Tibial artery (tissue), 4 donors: ENCODE measurements around the gene PTGER3.
A peak's percentile ranks its signal among the peaks of the same experiment; 100 is the strongest.

Experiments
- DNase-seq, 2 donors: peaks; one replicate each; pipeline ENCODE4 v3.0.0-alpha.2; 2019
- H3K27ac ChIP-seq, 2 donors: fragments of 200-600 bp; sonication (generic) in 1 of 2; 1 replicate in 1 of 2; 2 replicates in 1 of 2; pipeline ENCODE4 v1.5.1; 2018 to 2019; ENCODE audit warnings: mild to moderate bottlenecking in 1 of 2
- H3K27me3 ChIP-seq, 2 donors: fragments of 200-600 bp; sonication (generic) in 1 of 2; one replicate each; pipeline versions ENCODE4 v1.5.1 to v1.6.0; 2016 to 2019
- H3K36me3 ChIP-seq, 3 donors: fragments of 200-600 bp; sonication (generic) in 2 of 3; one replicate each; pipeline ENCODE4 v1.5.1; 2016 to 2019; ENCODE audit warnings: mild to moderate bottlenecking in 2 of 3
- H3K4me1 ChIP-seq, 4 donors: fragments of 200-600 bp; sonication (generic) in 2 of 4; 1 replicate in 3 of 4; 2 replicates in 1 of 4; pipeline ENCODE4 v1.5.1; 2016 to 2019
- H3K4me3 ChIP-seq, 2 donors: fragments of 200-600 bp; sonication (generic) in 1 of 2; 1 replicate in 1 of 2; 2 replicates in 1 of 2; pipeline ENCODE4 v1.5.1; 2018 to 2019; ENCODE audit warnings: mild to moderate bottlenecking in 2 of 2
- H3K9me3 ChIP-seq, 3 donors: fragments of 200-600 bp; sonication (generic) in 1 of 3; one replicate each; pipeline ENCODE4 v1.5.1; 2016 to 2019
- intact Hi-C: fragments of 100-400 bp; cut with DNase I; formaldehyde crosslinking; loops from one replicate; pipeline ENCODE4 v1.15.0; 2023; ENCODE audit warnings: low total_unique reads
- TF ChIP-seq, protein P1 (sequence below), 2 experiments: fragments of 200-600 bp in 1 of 2; fragments of 450-650 bp in 1 of 2; IDR thresholded peaks; one replicate each; pipeline ENCODE4 v1.5.1; 2017 to 2019; ENCODE audit warnings: antibody characterized with exemption in 2 of 2, mild to moderate bottlenecking in 1 of 2, moderate library complexity in 1 of 2

PTGER3 gene

DNA sequence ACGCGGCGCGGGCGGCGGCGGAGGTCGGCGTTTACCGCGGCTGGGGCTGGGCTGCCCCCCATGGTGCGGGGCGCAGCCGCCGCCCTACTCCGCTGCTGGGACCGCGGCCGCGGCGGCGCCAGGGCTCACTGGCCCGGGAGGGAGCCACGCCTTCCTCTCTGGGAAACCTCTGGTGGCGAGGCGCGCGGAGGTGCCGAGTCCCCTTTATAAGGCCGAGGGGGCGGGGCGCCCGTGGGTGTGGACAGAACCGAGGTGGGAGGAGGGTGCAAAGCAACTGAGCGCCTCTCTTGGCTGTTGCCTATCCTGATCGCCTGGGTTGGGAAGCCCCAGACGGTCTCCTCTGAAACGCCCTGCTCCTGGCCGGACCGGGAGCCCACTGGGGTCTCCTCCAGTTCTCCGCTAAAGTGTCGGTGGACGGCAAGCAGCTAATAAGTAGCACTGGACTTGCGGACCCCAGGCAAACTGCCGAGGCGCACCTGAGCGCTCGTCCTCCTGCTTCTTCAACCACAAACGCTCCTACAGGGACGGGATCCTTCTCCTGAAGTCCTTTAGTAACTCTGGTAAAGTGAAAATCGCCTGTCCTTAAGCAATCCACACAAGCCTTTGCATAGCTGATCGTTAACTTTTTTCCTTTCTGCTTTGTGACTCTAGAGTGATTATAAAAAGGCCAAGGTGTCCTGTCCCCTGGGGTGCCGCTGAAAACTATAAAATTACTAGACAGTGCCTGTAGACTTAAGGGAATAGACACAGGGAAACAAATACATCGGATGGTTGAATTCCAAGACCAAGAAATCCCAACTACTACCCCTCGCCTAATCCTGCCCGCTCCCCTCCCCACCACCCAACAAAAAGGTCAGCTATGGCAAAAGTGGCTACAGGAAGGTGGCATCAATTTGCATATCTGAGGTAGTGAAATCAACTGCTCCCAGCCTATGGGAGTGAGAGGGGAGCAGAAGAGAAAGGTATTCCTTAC lies at the start of gene PTGER3:
Gene PTGER3 (minus strand): TSS at position 182 of the 973 bp plus-strand sequence. CDS start 239 bp downstream, outside the sequence.
- peaks cover 0 to 14% (median 10%) of the 10 kb centered on the region in 4 donors for H3K4me1 ChIP-seq
- no peaks in the 10 kb centered on the region for H3K9me3 ChIP-seq
- peak; percentile 73 to 91 for DNase-seq
- TF ChIP-seq, protein P1, sequence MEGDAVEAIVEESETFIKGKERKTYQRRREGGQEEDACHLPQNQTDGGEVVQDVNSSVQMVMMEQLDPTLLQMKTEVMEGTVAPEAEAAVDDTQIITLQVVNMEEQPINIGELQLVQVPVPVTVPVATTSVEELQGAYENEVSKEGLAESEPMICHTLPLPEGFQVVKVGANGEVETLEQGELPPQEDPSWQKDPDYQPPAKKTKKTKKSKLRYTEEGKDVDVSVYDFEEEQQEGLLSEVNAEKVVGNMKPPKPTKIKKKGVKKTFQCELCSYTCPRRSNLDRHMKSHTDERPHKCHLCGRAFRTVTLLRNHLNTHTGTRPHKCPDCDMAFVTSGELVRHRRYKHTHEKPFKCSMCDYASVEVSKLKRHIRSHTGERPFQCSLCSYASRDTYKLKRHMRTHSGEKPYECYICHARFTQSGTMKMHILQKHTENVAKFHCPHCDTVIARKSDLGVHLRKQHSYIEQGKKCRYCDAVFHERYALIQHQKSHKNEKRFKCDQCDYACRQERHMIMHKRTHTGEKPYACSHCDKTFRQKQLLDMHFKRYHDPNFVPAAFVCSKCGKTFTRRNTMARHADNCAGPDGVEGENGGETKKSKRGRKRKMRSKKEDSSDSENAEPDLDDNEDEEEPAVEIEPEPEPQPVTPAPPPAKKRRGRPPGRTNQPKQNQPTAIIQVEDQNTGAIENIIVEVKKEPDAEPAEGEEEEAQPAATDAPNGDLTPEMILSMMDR (IDR thresholded peaks at IDR 0.05), result no peak
- H3K4me3 ChIP-seq, result peak within 1 kb of the TSS; percentile 86 to 90
- H3K27ac ChIP-seq, result peak within 1 kb of the TSS; percentile 83
- no peaks in the 10 kb centered on the region for H3K36me3 ChIP-seq
- no peaks in the 10 kb centered on the region for H3K27me3 ChIP-seq
- intact Hi-C loops, result loop anchor here (1.0 to 10.0 kb wide), 2 partner anchors 173 to 362 kb away; no protein-coding TSS in a partner anchor

DNA sequence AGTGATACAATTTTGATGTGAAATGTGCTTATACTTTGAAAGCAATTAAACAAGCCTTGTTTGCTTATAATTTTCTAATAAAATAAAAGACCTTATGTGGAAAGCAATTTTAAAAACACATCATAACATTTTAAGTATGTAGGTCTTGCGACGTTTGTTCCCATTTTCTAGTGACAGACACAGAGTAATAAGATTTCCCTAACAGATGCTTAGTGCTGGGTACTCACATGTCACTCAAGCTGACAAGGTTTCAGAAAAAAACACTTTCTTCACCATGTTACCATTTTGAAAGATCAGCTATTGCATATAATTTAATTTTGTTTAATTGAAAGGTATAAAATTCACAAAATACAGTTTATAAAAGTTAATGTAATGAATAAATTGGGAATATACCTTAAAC lies 47.3 kb upstream of the PTGER3 start:
- TF ChIP-seq, protein P1 (IDR thresholded peaks at IDR 0.05), result no peak
- Histone ChIP-seq H3K4me1 (peaks cover 0 to 3% (median 0%) of the 10 kb centered on the region in 4 donors), H3K36me3 (no peaks in the 10 kb centered on the region), H3K27me3 (no peaks in the 10 kb centered on the region), H3K4me3 (no peak overlapping the region), H3K27ac (no peak overlapping the region), H3K9me3 (no peaks in the 10 kb centered on the region)
- no peak for DNase-seq
- intact Hi-C loops, result no loop called here

DNA sequence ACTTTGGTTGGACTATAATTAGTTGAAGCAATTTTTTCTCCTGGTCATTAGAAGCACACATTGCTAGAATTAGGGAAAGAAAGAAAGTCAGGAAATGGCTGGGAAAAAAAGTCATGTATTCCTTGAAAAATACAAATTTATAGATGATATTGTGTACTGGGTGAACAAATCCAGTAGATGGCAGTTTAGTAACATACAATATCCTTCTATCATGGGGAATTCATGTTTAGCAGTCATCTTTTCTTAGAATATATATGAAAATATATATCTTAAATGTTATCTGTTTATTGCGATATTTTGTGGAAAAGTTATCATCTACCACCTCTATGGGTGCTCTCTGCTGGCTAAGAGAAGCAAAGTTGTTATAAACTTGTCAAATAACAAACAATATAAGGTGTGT lies 46.3 kb upstream of the PTGER3 start:
- Histone ChIP-seq H3K4me1 (peaks cover 0 to 3% (median 0%) of the 10 kb centered on the region in 4 donors), H3K9me3 (no peaks in the 10 kb centered on the region), H3K4me3 (no peak overlapping the region), H3K27me3 (no peaks in the 10 kb centered on the region), H3K36me3 (no peaks in the 10 kb centered on the region), H3K27ac (no peak overlapping the region)
- no peak for DNase-seq
- TF ChIP-seq, protein P1 (IDR thresholded peaks at IDR 0.05), result peak in 1 of 2 experiments; percentile 33
- intact Hi-C loops, result no loop called here

DNA sequence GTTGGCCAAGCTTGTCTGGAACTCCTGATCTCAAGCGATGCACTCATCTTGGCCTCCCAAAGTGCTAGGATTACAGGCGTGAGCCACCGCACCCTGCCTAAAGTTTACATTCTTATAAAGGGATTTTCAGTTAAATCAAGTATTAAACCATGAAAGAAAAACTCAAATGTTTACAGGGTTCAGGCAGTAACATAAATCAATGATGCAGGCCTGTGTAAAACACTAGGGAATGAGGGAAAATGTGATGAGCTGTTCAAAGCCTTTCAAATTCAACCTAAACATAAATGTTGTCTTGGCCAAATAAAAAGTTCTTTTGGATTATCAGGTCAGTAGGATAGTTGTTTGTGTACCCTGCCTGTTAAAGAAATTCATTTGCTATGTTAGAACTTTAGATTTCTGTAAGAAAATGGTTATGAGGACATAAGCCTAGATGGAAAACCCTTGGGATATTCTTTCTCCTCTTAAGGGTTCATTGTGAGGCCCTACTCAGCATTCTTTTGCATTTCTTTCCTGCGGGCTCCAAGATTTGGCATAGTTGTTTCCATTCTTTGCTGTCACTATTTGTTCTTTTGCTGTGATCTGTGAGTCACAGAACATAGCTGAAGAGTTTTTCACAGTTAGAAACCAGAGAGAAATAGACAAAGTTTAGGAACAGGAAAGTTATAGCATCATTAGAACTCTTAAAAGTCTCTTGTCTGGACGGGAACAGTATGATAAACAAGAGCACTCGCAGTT lies 42.1 kb upstream of the PTGER3 start:
- Histone ChIP-seq H3K36me3 (no peaks in the 10 kb centered on the region), H3K9me3 (no peaks in the 10 kb centered on the region), H3K27ac (peak overlapping the region; percentile 4 to 10), H3K4me1 (peaks cover 0 to 3% (median 0%) of the 10 kb centered on the region in 4 donors), H3K4me3 (no peak overlapping the region), H3K27me3 (no peaks in the 10 kb centered on the region)
- TF ChIP-seq, protein P1 (IDR thresholded peaks at IDR 0.05), result no peak
- intact Hi-C loops, result no loop called here
- no peak for DNase-seq

DNA sequence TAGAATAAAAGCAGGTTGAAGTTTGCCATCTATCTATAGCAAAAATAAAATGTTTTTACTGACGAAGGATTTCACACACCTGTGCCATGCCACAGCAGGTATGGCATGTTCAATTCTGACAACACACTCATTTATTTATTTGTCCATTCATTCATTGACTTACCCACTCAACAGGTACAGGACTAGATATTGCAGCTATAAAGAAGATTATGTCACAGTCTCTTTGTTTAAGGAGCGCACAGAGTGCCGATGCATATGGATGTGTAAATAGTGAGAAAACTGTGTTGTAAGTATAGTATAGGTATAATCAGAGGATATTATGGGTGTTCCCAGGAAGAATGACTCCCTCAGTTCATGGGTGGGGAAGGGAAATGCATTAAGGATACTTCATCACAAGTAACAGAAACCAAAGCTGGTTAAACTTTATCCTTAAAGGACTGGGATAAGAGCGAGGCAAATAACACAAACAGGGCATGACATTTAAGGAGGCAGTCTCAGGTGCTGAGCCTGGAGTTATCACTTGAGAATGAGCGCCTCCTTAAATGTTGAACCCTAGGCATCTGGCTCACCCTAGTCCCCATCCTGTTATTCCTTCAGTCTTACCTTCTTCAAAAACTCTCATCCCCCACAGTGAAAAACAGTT lies 41.1 kb upstream of the PTGER3 start:
- H3K27me3 ChIP-seq, result no peaks in the 10 kb centered on the region
- no peak overlapping the region for H3K4me3 ChIP-seq
- no peak for DNase-seq
- intact Hi-C loops, result no loop called here
- H3K9me3 ChIP-seq, result no peaks in the 10 kb centered on the region
- TF ChIP-seq, protein P1 (IDR thresholded peaks at IDR 0.05), result no peak
- peaks cover 0 to 3% (median 0%) of the 10 kb centered on the region in 4 donors for H3K4me1 ChIP-seq
- no peak overlapping the region for H3K27ac ChIP-seq
- H3K36me3 ChIP-seq, result no peaks in the 10 kb centered on the region
